ENCODE measurements around the gene VRK1.

VRK1 gene

DNA sequence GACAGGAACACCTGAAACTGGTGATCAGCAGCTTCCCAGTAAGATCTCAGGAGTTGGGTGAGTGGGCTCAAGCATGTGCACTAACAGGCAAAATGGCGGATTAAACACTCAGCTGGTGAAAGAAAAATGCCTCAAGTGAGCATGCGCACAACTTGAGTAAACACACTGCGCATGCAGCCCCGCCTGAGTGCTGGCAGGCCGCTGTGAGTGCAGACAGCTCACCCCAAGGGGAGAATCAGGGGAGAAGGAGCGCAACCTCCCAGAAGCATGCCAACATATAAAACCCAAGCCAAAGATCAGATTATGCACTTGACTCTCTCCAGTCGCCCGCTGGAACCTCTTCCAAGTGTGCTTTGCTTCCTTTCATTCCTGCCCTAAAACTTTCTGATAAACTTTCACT is 125.8 kb downstream of the VRK1 start:
- H3K27me3 Mint-ChIP-seq = no peaks in the 10 kb centered on the region
- H3K4me1 Mint-ChIP-seq = no peaks in the 10 kb centered on the region
- H3K36me3 Mint-ChIP-seq (ENCODE audit: insufficient read depth) = no peaks in the 10 kb centered on the region
- DNase-seq (ENCODE audit: low spot score in 2 of 2) (no peak), ATAC-seq (replicated peaks; ENCODE audit: extremely low read depth, poor library complexity, severe bottlenecking) (no peak)
- no peaks in the 10 kb centered on the region for H3K9me3 Mint-ChIP-seq
- no peak overlapping the region for H3K27ac Mint-ChIP-seq (ENCODE audit: low read depth)
- H3K4me3 Mint-ChIP-seq = no peak overlapping the region

GRCh38 chr14:96925422-96925821 is 128.2 kb downstream of the VRK1 start:
- H3K27me3 Mint-ChIP-seq = no peaks in the 10 kb centered on the region
- no peaks in the 10 kb centered on the region for H3K4me1 Mint-ChIP-seq
- H3K27ac Mint-ChIP-seq (ENCODE audit: low read depth) = no peak overlapping the region
- H3K9me3 Mint-ChIP-seq = no peaks in the 10 kb centered on the region
- no peak overlapping the region for H3K4me3 Mint-ChIP-seq
- no peaks in the 10 kb centered on the region for H3K36me3 Mint-ChIP-seq (ENCODE audit: insufficient read depth)
- ATAC-seq (replicated peaks; ENCODE audit: extremely low read depth, poor library complexity, severe bottlenecking) = no peak
- no peak for DNase-seq (ENCODE audit: low spot score in 2 of 2)

GRCh38 chr14:96926001-96926400 is 128.8 kb downstream of the VRK1 start:
- no peak overlapping the region for H3K4me3 Mint-ChIP-seq

GRCh38 chr14:96928779-96929380 is 131.7 kb downstream of the VRK1 start:
- Mint-ChIP-seq H3K4me3 (no peak overlapping the region), H3K27me3 (no peaks in the 10 kb centered on the region), H3K27ac (ENCODE audit: low read depth) (no peak overlapping the region), H3K9me3 (no peaks in the 10 kb centered on the region), H3K36me3 (ENCODE audit: insufficient read depth) (no peaks in the 10 kb centered on the region), H3K4me1 (no peaks in the 10 kb centered on the region)
- no peak for DNase-seq (ENCODE audit: low spot score in 2 of 2)
- no peak for ATAC-seq (replicated peaks; ENCODE audit: extremely low read depth, poor library complexity, severe bottlenecking)

More at GRCh38 chr14:96926001-96926400, 128.8 kb downstream of the VRK1 start:
- H3K9me3 Mint-ChIP-seq = no peaks in the 10 kb centered on the region
- no peaks in the 10 kb centered on the region for H3K27me3 Mint-ChIP-seq
- H3K27ac Mint-ChIP-seq (ENCODE audit: low read depth) = no peak overlapping the region
- DNase-seq (ENCODE audit: low spot score in 2 of 2) (no peak), ATAC-seq (replicated peaks; ENCODE audit: extremely low read depth, poor library complexity, severe bottlenecking) (no peak)
- no peaks in the 10 kb centered on the region for H3K36me3 Mint-ChIP-seq (ENCODE audit: insufficient read depth)
- no peaks in the 10 kb centered on the region for H3K4me1 Mint-ChIP-seq

GRCh38 chr14:96929950-96930349 is 132.8 kb downstream of the VRK1 start:
- ATAC-seq (replicated peaks; ENCODE audit: extremely low read depth, poor library complexity, severe bottlenecking) = no peak
- Mint-ChIP-seq H3K4me1 (no peaks in the 10 kb centered on the region), H3K9me3 (no peaks in the 10 kb centered on the region), H3K4me3 (no peak overlapping the region), H3K27ac (ENCODE audit: low read depth) (no peak overlapping the region), H3K36me3 (ENCODE audit: insufficient read depth) (no peaks in the 10 kb centered on the region), H3K27me3 (no peaks in the 10 kb centered on the region)
- no peak for DNase-seq (ENCODE audit: low spot score in 2 of 2)

DNA sequence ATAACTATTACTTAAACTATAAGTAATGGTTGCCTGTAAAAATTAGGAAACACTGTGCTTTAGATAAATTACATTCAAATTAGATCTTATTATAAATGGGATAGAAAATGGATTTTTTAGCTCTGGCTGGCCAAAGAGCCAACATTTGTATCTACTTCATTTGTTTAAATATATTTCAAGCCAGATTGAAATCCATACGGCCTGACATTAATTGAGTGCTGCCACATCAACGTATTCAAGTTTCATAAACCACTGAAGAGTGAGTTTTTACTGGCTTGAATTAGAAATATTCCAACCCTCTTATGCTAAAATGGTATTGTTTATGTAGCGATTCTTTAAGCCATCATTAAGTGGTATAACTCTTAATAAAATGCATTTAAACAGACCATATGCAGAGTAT is 133.3 kb downstream of the VRK1 start:
- H3K27ac Mint-ChIP-seq (ENCODE audit: low read depth) = no peak overlapping the region
- DNase-seq (ENCODE audit: low spot score in 2 of 2) = no peak
- no peaks in the 10 kb centered on the region for H3K27me3 Mint-ChIP-seq
- ATAC-seq (replicated peaks; ENCODE audit: extremely low read depth, poor library complexity, severe bottlenecking) = no peak
- H3K9me3 Mint-ChIP-seq = no peaks in the 10 kb centered on the region
- no peaks in the 10 kb centered on the region for H3K36me3 Mint-ChIP-seq (ENCODE audit: insufficient read depth)
- no peaks in the 10 kb centered on the region for H3K4me1 Mint-ChIP-seq
- no peak overlapping the region for H3K4me3 Mint-ChIP-seq
